ENCODE results near the gene ENAH.
"Not testable (repeated sequence)": the region's sequence is repeated elsewhere in the genome, so short reads cannot be mapped to it uniquely, and the experiment has no call there.

ENAH gene

GRCh38 chr1:225642177-225642576 is 10.7 kb downstream of the ENAH start:
- DNase-seq, result no peak

- no peak for DNase-seq
Observed at GRCh38 chr1:225638853-225639252, 14.1 kb downstream of the ENAH start.

GRCh38 chr1:225637651-225638199 is 15.2 kb downstream of the ENAH start:
- no peak for DNase-seq

DNA sequence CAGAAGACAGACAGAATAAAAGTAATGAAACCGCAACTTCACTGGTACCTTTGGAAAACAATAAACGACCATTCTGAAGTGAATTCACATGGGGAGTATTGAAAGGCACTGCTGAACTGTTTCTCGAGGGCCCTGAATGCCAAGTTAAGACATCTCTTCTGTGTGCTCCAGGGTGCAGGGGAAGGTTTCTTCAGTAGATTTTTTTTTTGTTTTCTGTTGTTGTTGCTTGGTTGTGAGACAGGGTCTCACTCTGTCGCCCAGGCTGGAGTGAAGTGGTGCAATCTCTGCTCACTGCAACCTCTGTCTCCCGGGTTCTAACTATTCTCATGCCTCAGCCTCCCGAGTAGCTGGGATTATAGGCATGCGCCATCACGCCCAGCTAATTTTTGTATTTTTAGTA is 15.9 kb downstream of the ENAH start:
- not testable (repeated sequence) for DNase-seq

- DNase-seq, result no peak
Observed at GRCh38 chr1:225635649-225636048, 17.3 kb downstream of the ENAH start.

DNA sequence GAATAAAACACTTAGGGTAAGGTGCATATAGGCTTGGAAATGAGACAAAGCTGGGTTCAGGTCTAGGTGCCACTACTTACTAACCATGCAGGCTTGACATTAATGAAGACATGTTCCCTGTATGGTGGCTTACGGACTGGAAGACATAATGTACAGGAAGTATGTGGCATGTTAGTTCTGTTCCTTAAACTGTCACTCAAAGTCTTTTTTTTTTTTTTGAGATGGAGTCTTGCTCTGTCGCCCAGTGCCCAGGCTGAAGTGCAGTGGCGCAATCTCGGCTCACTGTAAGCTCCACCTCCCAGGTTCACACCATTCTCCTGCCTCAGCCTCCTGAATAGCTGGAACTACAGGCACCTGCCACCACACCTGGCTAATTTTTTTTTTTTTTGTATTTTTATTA is 20.1 kb downstream of the ENAH start:
- DNase-seq, result not testable (repeated sequence)

DNA sequence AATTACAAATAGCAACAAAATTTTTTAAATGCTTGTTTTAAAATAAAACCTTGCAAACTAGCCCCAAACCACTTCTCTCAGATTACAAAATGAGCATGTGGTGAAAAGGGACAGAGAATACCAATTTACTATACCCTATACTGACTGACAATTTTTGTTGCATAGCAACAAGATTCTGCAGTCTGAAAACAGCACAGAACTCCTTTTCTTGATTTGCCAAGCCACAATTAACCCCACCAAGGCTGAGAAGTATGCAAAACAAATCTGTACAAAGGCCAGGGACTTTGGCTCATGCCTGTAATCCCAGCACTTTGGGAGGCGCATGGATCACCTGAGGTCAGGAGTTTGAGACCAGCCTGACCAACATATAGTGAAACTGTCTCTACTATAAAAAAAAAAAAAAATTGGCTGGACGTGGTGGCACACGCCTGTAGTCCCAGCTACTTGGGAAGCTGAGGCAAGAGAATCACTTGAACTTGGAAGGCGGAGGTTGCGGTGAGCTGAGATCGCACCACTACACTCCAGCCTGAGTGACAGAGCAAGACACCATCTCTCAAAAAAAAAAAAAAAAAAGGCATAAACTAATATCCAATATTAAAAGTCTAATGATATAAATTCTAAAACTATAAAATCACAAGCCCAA is 21.8 kb downstream of the ENAH start:
- no peak for DNase-seq

DNA sequence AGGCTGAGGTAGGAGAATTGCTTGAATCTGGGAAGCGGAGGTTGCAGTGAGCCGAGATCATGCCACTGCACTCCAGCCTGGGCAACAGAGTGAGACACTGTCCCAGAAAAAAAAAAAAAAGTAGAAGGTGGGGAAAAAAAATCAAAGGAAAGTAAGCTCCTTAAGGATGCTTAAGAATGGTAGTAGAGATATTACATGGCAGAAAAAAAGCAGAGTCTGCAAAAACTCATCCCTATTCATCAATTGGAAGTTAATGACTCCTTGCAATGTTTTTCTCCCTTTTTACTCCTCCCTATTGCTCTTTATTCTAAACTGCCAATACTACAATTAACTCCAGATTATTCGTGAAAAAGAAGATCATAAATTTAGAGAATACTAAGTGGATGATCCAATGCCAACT is 23.4 kb downstream of the ENAH start:
- no peak for DNase-seq

DNA sequence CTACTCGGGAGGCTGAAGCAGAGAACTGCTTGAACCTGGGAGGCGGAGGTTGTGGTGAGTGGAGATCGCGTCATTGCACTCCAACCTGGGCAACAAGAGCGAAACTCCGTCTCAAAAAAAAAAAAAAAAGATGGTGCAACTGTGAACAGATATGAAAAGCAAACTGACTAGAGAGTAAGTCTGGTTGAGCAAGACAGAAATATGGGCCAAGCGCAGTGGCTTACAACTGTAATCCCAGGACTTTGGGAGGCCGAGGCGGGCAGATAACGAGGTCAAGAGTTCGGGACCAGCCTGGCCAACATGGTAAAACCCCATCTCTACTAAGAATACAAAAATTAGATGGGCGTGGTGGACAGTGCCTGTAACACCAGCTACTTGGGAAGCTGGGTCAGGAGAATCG is 24.1 kb downstream of the ENAH start:
- not testable (repeated sequence) for DNase-seq

GRCh38 chr1:225627304-225627947 is 25.5 kb downstream of the ENAH start:
- no peak for DNase-seq

- DNase-seq, result no peak
Observed at GRCh38 chr1:225626698-225627097, 26.2 kb downstream of the ENAH start.

DNA sequence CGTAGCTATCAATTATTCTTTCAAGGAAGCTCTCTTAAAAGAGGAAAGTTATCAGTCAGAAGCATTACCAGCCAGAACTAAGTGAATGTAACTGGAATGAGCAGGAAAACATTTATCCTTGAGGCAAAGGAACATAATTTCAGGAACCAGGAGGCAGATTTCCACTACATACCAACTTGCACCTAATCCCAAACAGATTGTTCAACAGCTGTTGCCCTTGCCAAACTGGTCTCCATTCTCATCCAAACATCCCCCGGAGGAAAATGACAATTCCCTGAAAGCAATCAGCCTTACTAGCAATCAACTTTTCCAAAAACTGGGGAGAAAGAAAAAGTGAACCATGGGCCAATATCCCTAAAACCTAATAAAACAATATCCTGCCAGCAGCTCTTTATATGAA is 35.0 kb downstream of the ENAH start:
- no peak for DNase-seq

GRCh38 chr1:225617479-225617878 is 35.4 kb downstream of the ENAH start:
- no peak for DNase-seq

DNA sequence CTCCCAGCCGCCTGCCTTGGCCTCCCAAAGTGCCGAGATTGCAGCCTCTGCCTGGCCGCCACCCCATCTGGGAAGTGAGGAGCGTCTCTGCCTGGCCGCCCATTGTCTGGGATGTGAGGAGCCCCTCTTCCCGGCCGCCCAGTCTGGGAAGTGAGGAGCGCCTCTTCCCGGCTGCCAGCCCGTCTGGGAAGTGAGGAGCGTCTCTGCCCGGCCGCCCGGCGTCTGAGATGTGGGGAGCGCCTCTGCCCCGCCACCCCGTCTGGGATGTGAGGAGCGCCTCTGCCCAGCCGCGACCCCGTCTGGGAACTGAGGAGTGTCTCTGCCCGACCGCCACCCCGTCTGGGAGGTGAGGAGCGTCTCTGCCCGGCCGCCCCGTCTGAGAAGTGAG is 37.5 kb downstream of the ENAH start:
- not testable (repeated sequence) for DNase-seq

GRCh38 chr1:225613006-225613405 is 39.9 kb downstream of the ENAH start:
- no peak for DNase-seq

- DNase-seq, result no peak
Observed at GRCh38 chr1:225612287-225612686, 40.6 kb downstream of the ENAH start.

DNA sequence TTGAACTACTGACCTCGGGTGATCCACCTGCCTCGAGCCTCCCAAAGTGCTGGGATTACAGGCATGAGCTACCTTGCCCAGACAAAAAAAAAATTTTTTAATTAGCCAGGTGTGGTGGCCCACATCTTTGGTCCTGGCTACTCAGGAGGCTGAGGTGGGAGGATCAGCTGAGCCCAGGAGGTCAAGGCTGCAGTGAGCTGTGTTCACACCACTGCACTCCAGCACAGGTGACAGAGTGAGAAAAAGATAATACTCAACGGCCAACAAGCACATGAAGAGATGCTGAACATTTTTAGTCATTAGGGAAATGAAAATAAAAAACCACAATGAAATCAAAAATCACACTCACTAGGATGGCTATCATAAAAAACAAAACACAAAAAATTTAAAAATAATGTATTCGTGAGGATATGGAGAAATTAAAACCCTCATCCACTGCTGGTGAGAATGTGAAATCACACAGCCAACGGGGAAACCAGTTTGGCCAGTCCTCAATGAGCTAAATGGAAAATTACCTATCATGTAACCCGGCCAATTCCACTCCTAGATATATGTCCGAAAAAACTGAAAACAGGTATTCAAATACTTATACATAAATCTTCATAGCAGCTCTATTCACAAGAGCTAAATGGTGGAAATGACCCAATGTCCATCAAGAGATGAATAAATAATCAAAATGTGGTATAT is 41.2 kb downstream of the ENAH start:
- no peak for DNase-seq

DNA sequence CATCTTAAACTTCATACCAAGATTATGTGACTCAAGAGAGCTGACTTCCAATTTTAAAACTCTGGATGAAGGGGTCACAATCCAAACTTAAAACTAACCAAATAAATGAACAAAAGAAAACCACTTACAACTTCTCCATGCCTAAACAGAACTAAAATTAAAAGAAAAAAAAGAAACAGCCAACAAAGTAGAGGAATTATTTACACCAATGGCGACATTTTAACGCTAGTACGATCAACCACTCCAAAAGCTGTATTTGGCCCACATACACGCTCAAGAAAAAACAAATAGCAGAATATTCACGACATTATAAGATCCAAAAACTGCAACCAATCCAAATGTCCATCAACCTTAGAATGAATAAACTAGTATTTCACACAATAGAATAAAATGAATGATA is 42.4 kb downstream of the ENAH start:
- DNase-seq, result no peak

GRCh38 chr1:225608014-225608796 is 44.7 kb downstream of the ENAH start:
- DNase-seq, result no peak

DNA sequence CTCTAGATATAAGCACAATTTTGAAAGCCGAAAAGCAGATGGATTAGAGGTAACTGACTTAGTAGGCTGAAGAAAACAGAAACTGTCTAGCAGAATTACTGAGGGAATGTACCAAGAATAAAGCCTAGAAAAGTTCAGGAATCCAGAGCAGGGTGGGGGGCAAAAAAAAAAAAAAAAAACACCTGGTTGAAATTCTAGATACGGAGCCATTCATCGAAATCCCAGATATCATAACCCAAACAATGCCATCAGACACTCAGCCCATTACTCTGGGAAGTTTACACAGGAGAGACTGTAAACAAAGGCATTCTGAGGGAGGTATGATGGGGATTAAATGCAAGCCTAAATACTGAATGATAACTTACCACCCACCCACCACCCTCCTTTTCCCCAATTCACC is 45.6 kb downstream of the ENAH start:
- DNase-seq, result no peak

DNA sequence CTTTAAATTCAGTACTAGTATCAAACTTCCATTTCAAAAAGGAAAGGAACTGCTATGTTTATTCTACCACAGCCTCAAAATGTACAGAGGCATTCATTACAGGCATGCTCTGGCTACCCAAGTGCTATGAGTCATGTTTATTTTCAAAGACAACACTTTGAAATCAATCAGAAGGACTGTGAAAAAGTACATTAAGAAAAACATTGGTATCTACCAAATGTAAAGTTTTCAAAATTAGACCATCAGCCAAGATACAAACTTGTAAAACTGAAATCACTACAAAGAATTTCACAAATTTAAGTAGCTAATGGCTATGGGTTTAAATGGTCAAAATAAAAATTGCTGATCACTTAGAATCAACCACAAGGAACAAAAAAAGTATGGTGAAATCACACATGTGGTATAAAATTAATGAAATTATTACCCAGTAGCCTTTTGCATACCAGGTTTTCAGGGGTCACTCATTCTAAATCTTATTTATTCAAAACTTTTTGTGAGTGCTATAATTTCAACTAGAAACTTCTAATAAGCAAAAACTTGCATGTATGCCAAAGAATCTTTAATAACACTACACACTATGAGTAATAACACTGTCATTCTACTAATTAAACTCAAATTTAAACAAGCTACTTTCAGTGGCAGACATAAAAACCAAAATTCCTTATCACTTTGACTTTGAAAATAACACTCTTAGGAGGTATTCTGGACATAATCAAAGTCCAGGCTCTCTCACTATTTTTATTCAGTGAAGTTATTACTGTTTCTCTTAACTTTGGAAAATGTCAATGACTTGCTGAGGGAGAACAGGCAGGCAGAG is 49.2 kb downstream of the ENAH start:
- DNase-seq, result no peak

- no peak for DNase-seq
Observed at GRCh38 chr1:225602590-225603206, 50.2 kb downstream of the ENAH start.
